GM21447 (cell line): ENCODE results near the gene ZNF135.

Experiments
- ATAC-seq: cut with Tn5 transposase; IDR thresholded peaks from one replicate; pipeline ENCODE4 v1.9.1; 2021; ENCODE audit not compliant: unreplicated experiment

The ZNF135 gene

DNA sequence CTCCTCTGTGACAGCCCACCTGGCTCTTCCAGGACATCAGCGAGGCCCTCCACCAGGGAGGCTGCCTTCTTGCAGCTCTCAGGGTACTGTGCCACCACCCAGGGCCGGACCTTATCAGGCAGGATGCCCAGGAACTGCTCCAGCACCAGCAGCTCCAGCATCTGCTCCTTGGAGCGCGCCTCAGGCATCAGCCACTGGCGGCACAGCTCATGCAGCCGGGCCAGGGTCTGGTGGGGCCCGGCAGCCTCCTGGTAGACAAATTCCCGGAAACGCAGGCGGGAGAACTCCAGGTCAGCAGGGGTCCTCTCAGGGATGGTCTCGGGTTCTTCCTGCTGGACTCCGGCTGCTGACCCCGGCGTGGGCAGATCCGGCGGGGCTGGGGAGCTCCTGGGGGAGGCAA, 30.8 kb downstream of the ZNF135 start:
- ATAC-seq, result no peak

DNA sequence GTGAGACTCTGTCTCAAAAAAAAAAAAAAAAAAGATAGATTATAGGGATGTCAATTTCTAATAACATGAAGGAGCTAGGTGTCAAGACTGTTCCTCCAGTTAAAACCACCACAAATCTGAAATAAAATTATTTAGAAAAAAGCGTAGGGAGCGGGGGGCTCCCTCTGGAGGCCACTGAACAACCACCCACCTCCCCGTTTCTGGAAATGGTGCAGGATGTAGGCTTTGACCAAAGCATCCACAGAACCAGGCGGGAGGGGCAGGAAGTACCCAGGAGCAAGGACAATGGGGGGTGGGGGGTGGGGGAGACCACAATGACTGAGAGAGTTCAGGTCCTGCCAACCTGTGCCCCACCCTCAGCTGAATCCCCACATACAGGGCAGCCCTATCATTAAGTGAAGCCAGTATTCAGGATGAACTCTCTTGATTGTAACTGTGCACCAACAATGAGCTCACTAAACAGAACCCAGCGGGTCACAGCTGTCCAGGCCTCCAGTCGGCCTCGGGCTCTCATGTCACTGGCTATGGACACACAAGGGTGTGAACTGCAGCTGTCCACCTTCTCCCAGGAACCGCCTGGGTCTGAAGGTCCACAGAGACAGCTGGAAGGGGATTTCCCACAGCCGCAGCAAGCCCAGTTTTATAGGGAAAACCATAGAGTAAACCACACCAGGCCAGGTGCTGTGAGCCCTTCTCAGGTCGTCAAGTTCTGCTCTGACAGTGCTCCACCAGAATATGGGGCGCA, 32.3 kb downstream of the ZNF135 start:
- ATAC-seq, result no peak

DNA sequence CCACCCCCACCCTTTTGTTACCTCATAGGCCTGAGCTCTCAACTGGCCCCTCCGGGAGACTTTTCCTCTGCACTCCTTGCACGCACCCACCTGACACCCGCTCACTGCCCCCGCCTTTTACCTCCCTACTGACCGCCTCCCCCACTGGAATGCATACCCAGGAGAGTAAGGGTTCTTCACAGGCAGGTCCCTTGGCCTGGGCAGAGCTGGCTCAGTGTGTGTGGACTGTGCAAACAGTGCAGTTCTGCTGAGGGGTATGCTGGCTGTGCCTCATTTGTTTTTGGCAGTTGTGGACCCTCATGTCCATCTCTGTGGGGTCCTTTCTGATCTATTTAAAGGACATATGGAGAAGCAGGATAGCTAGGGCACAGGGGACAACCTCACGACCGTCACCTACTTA, 34.0 kb downstream of the ZNF135 start:
- ATAC-seq, result no peak

- ATAC-seq, result no peak
Observed at GRCh38 chr19:58095328-58095727, 36.2 kb downstream of the ZNF135 start.

DNA sequence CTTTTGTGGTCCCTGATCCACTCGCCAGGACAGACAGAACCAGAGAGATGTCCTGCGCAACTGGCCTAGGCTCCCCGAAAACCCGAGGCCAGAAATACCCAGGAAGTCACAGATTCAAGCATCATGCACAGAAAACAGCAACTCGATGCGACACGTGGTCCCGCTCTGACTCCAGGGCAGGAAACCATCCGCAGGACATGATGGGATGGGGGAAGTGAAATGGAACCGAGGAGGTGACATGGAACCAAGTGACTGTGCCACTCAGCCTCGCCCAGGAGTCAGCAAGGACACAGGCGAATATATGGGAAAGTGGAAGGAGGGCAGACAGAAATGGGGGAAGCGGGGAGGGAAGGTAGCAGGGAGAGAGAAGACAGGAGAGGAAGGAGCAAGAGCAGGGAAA, 37.8 kb downstream of the ZNF135 start:
- ATAC-seq, result no peak

- no peak for ATAC-seq
Observed at GRCh38 chr19:58097349-58097748, 38.3 kb downstream of the ZNF135 start.

- no peak for ATAC-seq
Observed at GRCh38 chr19:58097781-58098681, 38.9 kb downstream of the ZNF135 start, which contains the start of gene ZSCAN18. TSS of gene ZSCAN18 (minus strand) at chr19:58098231. CDS start at chr19:58090267, 7,964 bp downstream.

- no peak for ATAC-seq
Observed at GRCh38 chr19:58098682-58098998, 39.6 kb downstream of the ZNF135 start.

DNA sequence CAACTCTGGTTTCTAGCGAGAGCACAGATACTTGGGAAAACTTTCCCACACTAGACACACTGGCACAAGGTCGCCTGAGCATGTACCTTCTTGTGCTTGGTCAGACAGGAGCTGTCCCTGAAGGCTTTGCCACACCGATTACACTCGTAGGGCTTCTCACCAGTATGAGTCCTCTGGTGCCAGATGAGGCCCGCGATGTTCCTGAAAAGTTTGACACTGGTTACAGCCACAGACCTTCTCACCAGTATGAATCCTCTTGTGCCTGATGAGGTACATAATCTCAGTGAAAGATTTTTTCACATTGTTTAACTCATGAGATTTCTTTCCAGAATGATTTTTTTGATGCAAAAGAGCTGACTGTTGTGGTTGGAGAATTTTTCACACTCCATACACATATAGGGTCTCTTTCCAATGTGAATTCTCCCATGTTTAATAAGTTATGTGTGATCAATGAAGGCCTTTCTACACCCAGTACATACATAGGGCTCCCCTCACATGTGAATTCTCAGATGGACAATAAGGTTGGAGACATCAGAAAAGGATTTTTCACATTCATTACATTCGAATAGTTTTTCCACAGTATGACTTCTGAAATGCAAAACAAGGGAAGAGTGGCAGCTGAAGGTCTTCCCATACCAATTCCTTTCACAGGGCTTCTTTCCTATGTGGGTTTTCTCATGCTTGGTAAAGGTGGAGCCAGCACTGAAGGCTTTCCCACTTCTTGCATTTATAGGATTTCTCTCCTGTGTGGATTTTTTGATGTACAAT, 48.9 kb downstream of the ZNF135 start:
- ATAC-seq, result no peak

GRCh38 chr19:58108546-58108817, 49.4 kb downstream of the ZNF135 start:
- no peak for ATAC-seq

GRCh38 chr19:58117841-58118575, 58.9 kb downstream of the ZNF135 start:
- no peak for ATAC-seq

GRCh38 chr19:58118979-58119733, 60.1 kb downstream of the ZNF135 start:
- no peak for ATAC-seq
